WERI-Rb-1 (cell line): Measurements from ENCODE around the gene NOTUM.
A peak's percentile ranks its signal among the peaks of the same experiment; 100 is the strongest.

ENCODE experiments used
- DNase-seq: peaks from one replicate; pipeline ENCODE4 v3.0.0-alpha.2; 2020
- H3K27ac ChIP-seq: fragments of 250-450 bp; sonication (Bioruptor Pico); 2 replicates; pipeline ENCODE4 v1.5.1; 2020; ENCODE audit warnings: mild to moderate bottlenecking, moderate library complexity
- H3K27me3 ChIP-seq: fragments of 250-450 bp; sonication (Bioruptor Pico); 2 replicates; pipeline ENCODE4 v1.5.1; 2021; ENCODE audit warnings: mild to moderate bottlenecking, low read depth, moderate library complexity; ENCODE audit not compliant: insufficient read depth, severe bottlenecking
- H3K36me3 ChIP-seq: fragments of 250-450 bp; sonication (Bioruptor Pico); 2 replicates; pipeline ENCODE4 v1.5.1; 2020; ENCODE audit warnings: mild to moderate bottlenecking, moderate library complexity
- H3K4me3 ChIP-seq: 2 replicates; pipeline ENCODE4 v1.5.1; 2011; ENCODE audit warnings: low read depth, mild to moderate bottlenecking, control low read depth, low read length
- H3K9me3 ChIP-seq: fragments of 250-450 bp; sonication (Bioruptor Pico); 2 replicates; pipeline ENCODE4 v1.5.1; 2021; ENCODE audit warnings: mild to moderate bottlenecking, moderate library complexity; ENCODE audit not compliant: severe bottlenecking
- CTCF ChIP-seq: IDR thresholded peaks from 2 replicates; pipeline ENCODE4 v1.5.1; 2011; ENCODE audit warnings: low read depth, mild to moderate bottlenecking, control low read depth, inconsistent platforms, low read length

NOTUM gene

GRCh38 chr17:81961087-81961511 is at the start of gene NOTUM:
TSS of gene NOTUM (minus strand) at chr17:81961187. CDS start at chr17:81960909, 278 bp downstream.
- peak; percentile 72 for DNase-seq
- Histone ChIP-seq H3K36me3 (peaks cover 12% of the 10 kb centered on the region; the same call in 1 of the 2 replicates), H3K27me3 (peaks cover 7% of the 10 kb centered on the region), H3K4me3 (peak within 1 kb of the TSS; percentile 63), H3K27ac (peak within 1 kb of the TSS; percentile 3), H3K9me3 (no peaks in the 10 kb centered on the region)
- peak; percentile 48 for TF ChIP-seq CTCF

DNA sequence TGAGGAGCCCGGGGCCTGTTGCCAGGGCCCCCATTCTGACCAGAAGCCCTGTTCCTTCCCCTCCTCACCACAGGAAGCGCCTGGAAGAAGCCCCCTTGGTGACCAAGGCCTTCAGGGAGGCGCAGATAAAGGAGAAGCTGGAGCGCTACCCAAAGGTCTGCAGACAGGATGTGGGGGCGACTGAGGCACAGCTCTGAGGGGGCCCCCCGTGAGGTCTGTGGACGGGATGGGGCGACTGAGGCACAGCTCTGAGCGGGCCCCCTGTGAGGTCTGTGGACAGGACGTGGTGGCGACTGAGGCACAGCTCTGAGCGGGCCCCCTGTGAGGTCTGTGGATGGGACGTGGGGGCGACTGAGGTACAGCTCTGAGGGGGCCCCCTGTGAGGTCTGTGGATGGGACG is 48.4 kb upstream of the NOTUM start:
- Histone ChIP-seq H3K27ac (no peak overlapping the region), H3K9me3 (no peaks in the 10 kb centered on the region), H3K4me3 (no peak overlapping the region), H3K36me3 (peaks cover 21% of the 10 kb centered on the region), H3K27me3 (no peaks in the 10 kb centered on the region)
- no peak for TF ChIP-seq CTCF
- DNase-seq = no peak

GRCh38 chr17:82008941-82009405 is 48.0 kb upstream of the NOTUM start:
- Histone ChIP-seq H3K27ac (no peak overlapping the region), H3K9me3 (no peaks in the 10 kb centered on the region), H3K27me3 (no peaks in the 10 kb centered on the region), H3K4me3 (no peak overlapping the region), H3K36me3 (peaks cover 21% of the 10 kb centered on the region)
- DNase-seq = no peak
- TF ChIP-seq CTCF = no peak

DNA sequence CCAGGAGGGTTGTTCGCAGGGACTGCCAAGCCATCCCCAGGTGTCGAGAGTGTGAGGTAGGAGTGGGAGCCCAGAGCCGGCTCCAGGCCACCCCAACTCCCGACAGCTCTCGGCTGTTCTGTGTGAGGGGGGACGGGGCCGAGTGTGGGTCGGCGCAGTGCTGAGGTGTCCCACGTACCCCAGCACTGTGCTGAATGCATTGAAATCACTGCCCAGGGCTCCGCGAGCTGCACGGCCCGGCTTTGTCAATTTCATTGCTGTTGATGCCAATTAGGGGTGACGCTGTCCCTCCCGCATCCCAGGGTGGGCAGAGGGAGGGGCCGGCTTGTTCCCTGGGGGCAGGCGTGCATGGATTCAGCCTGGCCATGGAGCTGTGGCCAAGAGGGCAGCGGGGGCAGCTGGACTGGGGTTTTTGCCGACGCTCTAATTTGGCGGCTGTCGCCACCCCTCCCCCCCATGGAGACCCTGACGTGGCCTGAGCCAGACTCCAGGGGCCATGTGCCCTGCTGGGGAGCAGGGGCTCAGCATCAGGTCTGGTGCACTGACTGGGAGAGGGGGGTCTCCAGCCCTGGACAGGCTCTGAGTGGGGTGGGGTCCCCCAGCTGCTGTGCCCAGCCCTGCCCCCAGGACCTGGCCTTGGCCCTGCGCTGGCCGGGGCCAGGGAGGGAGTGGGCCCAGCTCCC is 47.4 kb upstream of the NOTUM start:
- DNase-seq = no peak
- H3K36me3 ChIP-seq = peaks cover 21% of the 10 kb centered on the region
- no peak overlapping the region for H3K27ac ChIP-seq
- no peak for TF ChIP-seq CTCF
- H3K27me3 ChIP-seq = no peaks in the 10 kb centered on the region
- no peak overlapping the region for H3K4me3 ChIP-seq
- no peaks in the 10 kb centered on the region for H3K9me3 ChIP-seq

- peak overlapping the region; percentile 56 for H3K27ac ChIP-seq
- H3K9me3 ChIP-seq = no peaks in the 10 kb centered on the region
- no peak for DNase-seq
- no peaks in the 10 kb centered on the region for H3K27me3 ChIP-seq
- H3K36me3 ChIP-seq = peaks cover 17% of the 10 kb centered on the region
- TF ChIP-seq CTCF = peak; percentile 37
- no peak overlapping the region for H3K4me3 ChIP-seq
These were observed 46.7 kb upstream of the NOTUM start for GRCh38 chr17:82007495-82008257.
